ENCODE data around the gene APOLD1.

The APOLD1 gene

DNA sequence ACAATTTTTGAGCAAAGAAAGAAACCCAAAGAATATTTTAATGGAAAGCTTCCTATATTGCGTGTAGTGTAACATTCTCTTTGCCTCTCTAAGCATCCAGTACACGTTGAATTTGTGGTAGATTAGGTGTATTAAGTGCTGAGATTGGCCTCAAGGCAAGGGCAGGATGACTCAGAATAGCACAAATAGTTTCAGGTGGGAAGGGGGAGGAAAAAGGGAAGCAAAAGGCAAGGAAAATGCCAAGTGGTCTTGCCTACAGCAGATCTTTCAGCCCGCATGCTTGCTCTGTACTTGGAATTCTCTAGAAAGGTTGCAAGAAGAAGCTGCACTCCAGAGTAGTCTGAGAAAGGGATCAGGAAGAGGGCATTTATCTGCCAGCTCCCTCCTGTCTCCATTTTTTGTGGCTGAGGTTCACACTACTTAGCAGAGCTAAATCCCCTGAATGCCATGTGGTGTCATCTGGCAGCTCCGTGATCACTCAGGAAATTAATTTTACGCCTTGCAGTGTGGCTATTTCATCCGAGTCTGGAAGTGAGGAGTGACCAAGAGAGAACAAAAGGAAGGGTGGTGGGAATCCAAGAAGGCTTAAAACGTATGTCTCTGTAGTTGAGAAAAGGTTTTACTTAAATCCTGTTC is 39.8 kb upstream of the APOLD1 start:
- TF ChIP-seq, protein P1, sequence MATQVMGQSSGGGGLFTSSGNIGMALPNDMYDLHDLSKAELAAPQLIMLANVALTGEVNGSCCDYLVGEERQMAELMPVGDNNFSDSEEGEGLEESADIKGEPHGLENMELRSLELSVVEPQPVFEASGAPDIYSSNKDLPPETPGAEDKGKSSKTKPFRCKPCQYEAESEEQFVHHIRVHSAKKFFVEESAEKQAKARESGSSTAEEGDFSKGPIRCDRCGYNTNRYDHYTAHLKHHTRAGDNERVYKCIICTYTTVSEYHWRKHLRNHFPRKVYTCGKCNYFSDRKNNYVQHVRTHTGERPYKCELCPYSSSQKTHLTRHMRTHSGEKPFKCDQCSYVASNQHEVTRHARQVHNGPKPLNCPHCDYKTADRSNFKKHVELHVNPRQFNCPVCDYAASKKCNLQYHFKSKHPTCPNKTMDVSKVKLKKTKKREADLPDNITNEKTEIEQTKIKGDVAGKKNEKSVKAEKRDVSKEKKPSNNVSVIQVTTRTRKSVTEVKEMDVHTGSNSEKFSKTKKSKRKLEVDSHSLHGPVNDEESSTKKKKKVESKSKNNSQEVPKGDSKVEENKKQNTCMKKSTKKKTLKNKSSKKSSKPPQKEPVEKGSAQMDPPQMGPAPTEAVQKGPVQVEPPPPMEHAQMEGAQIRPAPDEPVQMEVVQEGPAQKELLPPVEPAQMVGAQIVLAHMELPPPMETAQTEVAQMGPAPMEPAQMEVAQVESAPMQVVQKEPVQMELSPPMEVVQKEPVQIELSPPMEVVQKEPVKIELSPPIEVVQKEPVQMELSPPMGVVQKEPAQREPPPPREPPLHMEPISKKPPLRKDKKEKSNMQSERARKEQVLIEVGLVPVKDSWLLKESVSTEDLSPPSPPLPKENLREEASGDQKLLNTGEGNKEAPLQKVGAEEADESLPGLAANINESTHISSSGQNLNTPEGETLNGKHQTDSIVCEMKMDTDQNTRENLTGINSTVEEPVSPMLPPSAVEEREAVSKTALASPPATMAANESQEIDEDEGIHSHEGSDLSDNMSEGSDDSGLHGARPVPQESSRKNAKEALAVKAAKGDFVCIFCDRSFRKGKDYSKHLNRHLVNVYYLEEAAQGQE (IDR thresholded peaks at IDR 0.05; ENCODE audit: insufficient read depth in 1 of 2, low read depth in 2 of 2, low read length in 2 of 2), result no peak
- TF ChIP-seq TAF1 (IDR thresholded peaks at IDR 0.05; ENCODE audit: borderline replicate concordance, insufficient read depth, low read length), result no peak
- TF ChIP-seq FOXP2 (optimal IDR thresholded peaks at IDR 0.05; ENCODE audit: borderline replicate concordance, extremely low read depth, extremely low read length, insufficient read depth), result no peak
- no peak for TF ChIP-seq POLR2AphosphoS5 (IDR thresholded peaks at IDR 0.05; ENCODE audit: low read depth, low read length)
- TF ChIP-seq SIN3A (IDR thresholded peaks at IDR 0.05; ENCODE audit: borderline replicate concordance, insufficient read depth, low read length), result no peak

DNA sequence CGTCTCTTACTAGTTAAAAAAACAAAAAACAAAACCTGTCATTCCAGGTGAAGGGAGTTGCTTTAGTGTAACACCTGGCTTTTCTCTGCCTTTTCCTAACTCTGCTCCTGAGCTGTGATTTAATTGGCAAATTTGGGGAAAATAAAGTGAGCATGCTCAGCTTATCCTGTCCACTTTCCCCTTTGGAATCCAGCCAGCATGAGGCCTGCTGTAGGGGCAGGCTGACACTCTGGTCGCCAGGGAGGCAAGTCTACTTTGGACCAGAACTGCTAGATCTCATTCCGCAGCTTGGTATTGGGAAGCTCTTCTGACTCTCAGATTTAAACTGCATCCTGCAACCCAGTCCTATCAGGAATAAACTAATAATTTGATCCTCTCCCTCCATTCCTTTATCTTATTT is 38.2 kb upstream of the APOLD1 start:
- TF ChIP-seq TAF1 (IDR thresholded peaks at IDR 0.05; ENCODE audit: borderline replicate concordance, insufficient read depth, low read length) (no peak), FOXP2 (optimal IDR thresholded peaks at IDR 0.05; ENCODE audit: borderline replicate concordance, extremely low read depth, extremely low read length, insufficient read depth) (no peak), SIN3A (IDR thresholded peaks at IDR 0.05; ENCODE audit: borderline replicate concordance, insufficient read depth, low read length) (no peak), POLR2AphosphoS5 (IDR thresholded peaks at IDR 0.05; ENCODE audit: low read depth, low read length) (no peak)
- TF ChIP-seq, protein P1 (IDR thresholded peaks at IDR 0.05; ENCODE audit: insufficient read depth in 1 of 2, low read depth in 2 of 2, low read length in 2 of 2), result no peak

DNA sequence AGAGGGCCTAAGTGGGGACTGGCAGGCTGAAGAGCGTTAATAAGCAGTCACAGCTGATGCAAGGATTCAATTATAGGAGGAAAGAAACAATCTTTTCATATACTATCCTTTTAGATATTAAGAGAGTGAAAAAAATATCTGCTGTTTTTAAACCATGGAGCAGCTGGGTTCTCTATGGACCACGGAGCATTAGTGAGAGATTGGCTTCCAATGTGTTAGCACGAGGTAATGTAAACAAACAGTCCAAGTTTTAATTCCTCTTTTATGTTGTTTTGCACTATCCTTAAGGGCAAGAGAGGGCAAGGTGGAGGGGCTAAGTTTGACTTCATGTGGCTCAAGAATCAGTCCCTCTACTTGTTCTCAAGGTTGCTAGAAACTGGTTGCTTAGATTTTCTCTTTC is 37.4 kb upstream of the APOLD1 start:
- no peak for TF ChIP-seq POLR2AphosphoS5 (IDR thresholded peaks at IDR 0.05; ENCODE audit: low read depth, low read length)
- TF ChIP-seq, protein P1 (IDR thresholded peaks at IDR 0.05; ENCODE audit: insufficient read depth in 1 of 2, low read depth in 2 of 2, low read length in 2 of 2), result no peak
- no peak for TF ChIP-seq TAF1 (IDR thresholded peaks at IDR 0.05; ENCODE audit: borderline replicate concordance, insufficient read depth, low read length)
- no peak for TF ChIP-seq SIN3A (IDR thresholded peaks at IDR 0.05; ENCODE audit: borderline replicate concordance, insufficient read depth, low read length)
- no peak for TF ChIP-seq FOXP2 (optimal IDR thresholded peaks at IDR 0.05; ENCODE audit: borderline replicate concordance, extremely low read depth, extremely low read length, insufficient read depth)

DNA sequence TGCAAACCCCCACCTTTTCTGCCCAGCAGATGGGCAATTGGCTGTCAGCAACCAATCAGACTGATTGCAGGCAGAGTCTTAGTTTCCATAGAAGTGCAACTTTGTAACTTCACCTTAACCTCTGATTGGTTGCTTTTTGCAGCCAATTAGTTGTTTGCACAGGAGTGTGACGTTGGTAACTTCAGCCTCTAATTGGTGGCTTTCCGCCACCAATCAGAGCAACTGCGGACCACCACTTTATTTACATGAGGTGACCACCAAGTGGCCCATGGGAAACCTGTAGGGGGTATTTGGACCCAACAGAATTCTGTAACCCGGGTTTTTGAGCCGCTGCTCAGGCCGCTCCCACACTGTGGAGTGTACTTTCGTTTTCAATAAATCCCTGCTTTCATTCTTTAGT is 36.0 kb upstream of the APOLD1 start:
- TF ChIP-seq, protein P1 (IDR thresholded peaks at IDR 0.05; ENCODE audit: insufficient read depth in 1 of 2, low read depth in 2 of 2, low read length in 2 of 2), result no peak
- no peak for TF ChIP-seq SIN3A (IDR thresholded peaks at IDR 0.05; ENCODE audit: borderline replicate concordance, insufficient read depth, low read length)
- no peak for TF ChIP-seq FOXP2 (optimal IDR thresholded peaks at IDR 0.05; ENCODE audit: borderline replicate concordance, extremely low read depth, extremely low read length, insufficient read depth)
- TF ChIP-seq TAF1 (IDR thresholded peaks at IDR 0.05; ENCODE audit: borderline replicate concordance, insufficient read depth, low read length), result no peak
- TF ChIP-seq POLR2AphosphoS5 (IDR thresholded peaks at IDR 0.05; ENCODE audit: low read depth, low read length), result no peak
